ENCODE data around the gene FIGN. TPM values are rescaled to one million over a fixed set of nuclear protein-coding genes. Genes with fewer than 3 reads are reported as not detected.

The FIGN gene
- total RNA-seq, 1 experiment from 2014 or later, result 14.6 TPM

DNA sequence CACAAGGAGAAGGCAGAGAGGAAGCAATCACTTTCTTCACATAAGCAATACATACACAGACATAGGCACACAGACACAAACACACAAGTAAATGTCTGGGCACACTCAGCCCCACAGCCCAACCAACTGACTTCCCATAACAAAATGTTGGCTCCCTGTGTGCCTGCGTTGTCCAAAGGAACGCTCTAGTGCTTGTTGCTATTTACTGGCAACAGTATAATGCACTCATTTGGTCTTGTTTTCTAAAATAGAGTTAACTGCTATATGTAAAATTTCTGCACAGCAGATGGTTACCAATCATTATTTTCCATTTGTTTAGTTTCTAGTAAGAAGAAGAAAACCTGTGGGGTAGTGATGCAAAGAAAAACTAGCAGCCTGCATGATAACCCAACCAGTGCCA lies 16.5 kb downstream of the FIGN start:
- no peaks in the 10 kb centered on the region for H3K36me3 Mint-ChIP-seq (ENCODE audit: insufficient read depth in 1 of 3, low read depth in 3 of 3)
- H3K27me3 ChIP-seq (ENCODE audit: insufficient read depth, low read length), result no peaks in the 10 kb centered on the region
- H2BK20ac ChIP-seq (ENCODE audit: low read depth, low read length, poor library complexity, severe bottlenecking), result no peak overlapping the region
- H3T11ph ChIP-seq (ENCODE audit: low read length), result no peak overlapping the region
- no peak overlapping the region for H2BK15ac ChIP-seq (ENCODE audit: low read depth, low read length)
- no peak for DNase-seq
- H3K4me1 ChIP-seq (ENCODE audit: insufficient read depth, low read length), result peaks cover 7% of the 10 kb centered on the region; the same call in 1 of the 2 replicates
- no peak overlapping the region for H3K56ac ChIP-seq (ENCODE audit: insufficient read length, low read depth, low read length)
- no peak overlapping the region for H3K4ac ChIP-seq (ENCODE audit: low read depth, low read length)
- peaks cover 34 to 41% of the 10 kb centered on the region in 2 experiments for H3K4me1 Mint-ChIP-seq
- H3K23ac ChIP-seq (ENCODE audit: insufficient read length, low read depth, low read length), result no peak overlapping the region
- no peak overlapping the region for H3K4me3 Mint-ChIP-seq
- no peak overlapping the region for H3K4me2 ChIP-seq (ENCODE audit: insufficient read depth, insufficient read length, low read length)
- no peaks in the 10 kb centered on the region for H3K9me3 ChIP-seq (ENCODE audit: control insufficient read depth, low read depth, low read length)
- no peaks in the 10 kb centered on the region for H4K20me1 ChIP-seq (ENCODE audit: control insufficient read depth, insufficient read depth, insufficient read length)
- H4K5ac ChIP-seq (ENCODE audit: insufficient read length, low read depth, low read length), result no peak overlapping the region
- H2BK5ac ChIP-seq (ENCODE audit: insufficient read length, low read length), result no peak overlapping the region
- no peak overlapping the region for H3K27ac ChIP-seq (ENCODE audit: insufficient read length, low read depth, low read length)
- H2AK5ac ChIP-seq (ENCODE audit: insufficient read length, low read length), result no peak overlapping the region
- no peak overlapping the region for H3K14ac ChIP-seq (ENCODE audit: insufficient read depth, low read length)
- H3K27ac Mint-ChIP-seq, result no peak overlapping the region
- no peaks in the 10 kb centered on the region for H3K23me2 ChIP-seq (ENCODE audit: insufficient read length, low read depth, low read length, poor library complexity, severe bottlenecking)
- H4K8ac ChIP-seq (replicated peaks; ENCODE audit: insufficient read length, low read depth, low read length), result no peak overlapping the region
- no peak overlapping the region for H2BK120ac ChIP-seq (ENCODE audit: low read depth, low read length, poor library complexity, severe bottlenecking)
- no CpG with 5 or more reads among the region's 2 CpGs for WGBS (ENCODE audit: extremely low coverage, insufficient read length, low lambda C conversion rate)
- H3K9ac ChIP-seq (ENCODE audit: extremely low read depth, insufficient read length, low read length), result no peak overlapping the region
- no peak overlapping the region for H2BK12ac ChIP-seq (ENCODE audit: insufficient read length, low read depth, low read length)
- peaks cover 1% of the 10 kb centered on the region; the same call in 1 of the 2 replicates for H3K79me2 ChIP-seq (ENCODE audit: insufficient read depth, low read length)
- no peak overlapping the region for H3K18ac ChIP-seq (ENCODE audit: insufficient read length, low read depth, low read length)
- H3K9me3 Mint-ChIP-seq, result no peaks in the 10 kb centered on the region
- no peak overlapping the region for H4K91ac ChIP-seq (ENCODE audit: insufficient read length, low read depth, low read length)
- no peaks in the 10 kb centered on the region for H3K79me1 ChIP-seq (ENCODE audit: insufficient read depth, low read depth, low read length, poor library complexity, severe bottlenecking)
- H2AFZ ChIP-seq (ENCODE audit: low read length), result no peak overlapping the region
- TF ChIP-seq, protein P1, sequence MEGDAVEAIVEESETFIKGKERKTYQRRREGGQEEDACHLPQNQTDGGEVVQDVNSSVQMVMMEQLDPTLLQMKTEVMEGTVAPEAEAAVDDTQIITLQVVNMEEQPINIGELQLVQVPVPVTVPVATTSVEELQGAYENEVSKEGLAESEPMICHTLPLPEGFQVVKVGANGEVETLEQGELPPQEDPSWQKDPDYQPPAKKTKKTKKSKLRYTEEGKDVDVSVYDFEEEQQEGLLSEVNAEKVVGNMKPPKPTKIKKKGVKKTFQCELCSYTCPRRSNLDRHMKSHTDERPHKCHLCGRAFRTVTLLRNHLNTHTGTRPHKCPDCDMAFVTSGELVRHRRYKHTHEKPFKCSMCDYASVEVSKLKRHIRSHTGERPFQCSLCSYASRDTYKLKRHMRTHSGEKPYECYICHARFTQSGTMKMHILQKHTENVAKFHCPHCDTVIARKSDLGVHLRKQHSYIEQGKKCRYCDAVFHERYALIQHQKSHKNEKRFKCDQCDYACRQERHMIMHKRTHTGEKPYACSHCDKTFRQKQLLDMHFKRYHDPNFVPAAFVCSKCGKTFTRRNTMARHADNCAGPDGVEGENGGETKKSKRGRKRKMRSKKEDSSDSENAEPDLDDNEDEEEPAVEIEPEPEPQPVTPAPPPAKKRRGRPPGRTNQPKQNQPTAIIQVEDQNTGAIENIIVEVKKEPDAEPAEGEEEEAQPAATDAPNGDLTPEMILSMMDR (conservative IDR thresholded peaks at IDR 0.05), result no peak
- no peaks in the 10 kb centered on the region for H3K27me3 Mint-ChIP-seq (ENCODE audit: low read depth)

All from H9 (cell line).